Large intestine (tissue), 3 donors: ENCODE results near the gene CATSPERE. TPM values are rescaled to one million over a fixed set of nuclear protein-coding genes. Genes with fewer than 3 reads are reported as not detected.
"Not testable (repeated sequence)": the region's sequence is repeated elsewhere in the genome, so short reads cannot be mapped to it uniquely, and the experiment has no call there.

Experiments used
- DNase-seq, 2 donors: peaks; one replicate each; pipeline versions ENCODE4 v3.0.0 to v3.0.0-alpha.2; 2013
- H3K27ac ChIP-seq: one replicate; pipeline ENCODE4 v1.5.1; 2013; ENCODE audit warnings: low read length
- H3K27me3 ChIP-seq: 2 replicates; pipeline ENCODE4 v1.6.1; 2013; ENCODE audit warnings: low read length; ENCODE audit not compliant: control insufficient read depth, insufficient read depth
- H3K36me3 ChIP-seq: 2 replicates; pipeline ENCODE4 v1.6.1; 2013; ENCODE audit warnings: low read length; ENCODE audit not compliant: control insufficient read depth, insufficient read depth
- H3K4me1 ChIP-seq: one replicate; pipeline ENCODE4 v1.6.1; 2013; ENCODE audit warnings: low read length; ENCODE audit not compliant: control insufficient read depth, insufficient read depth
- H3K4me3 ChIP-seq: one replicate; pipeline ENCODE4 v1.5.1; 2013; ENCODE audit warnings: low read length
- H3K9me3 ChIP-seq: one replicate; pipeline ENCODE4 v1.6.1; 2013; ENCODE audit warnings: mild to moderate bottlenecking, low read depth, low read length, moderate library complexity; ENCODE audit not compliant: control insufficient read depth
- WGBS: methylation state at CpG from one replicate; pipeline ENCODE4 v1.1.5; 2013; ENCODE audit warnings: low lambda C conversion rate; ENCODE audit not compliant: insufficient coverage; 5-methylcytosine and 5-hydroxymethylcytosine counted together
- polyA plus RNA-seq: library from polyadenylated mRNA; unstranded; fragments of 120-200 nt; gene quantifications from one replicate; pipeline ENCODE4 v1.2.1, GENCODE V29; 2013

Gene CATSPERE
- polyA plus RNA-seq, 1 donor = 1.2 TPM

DNA sequence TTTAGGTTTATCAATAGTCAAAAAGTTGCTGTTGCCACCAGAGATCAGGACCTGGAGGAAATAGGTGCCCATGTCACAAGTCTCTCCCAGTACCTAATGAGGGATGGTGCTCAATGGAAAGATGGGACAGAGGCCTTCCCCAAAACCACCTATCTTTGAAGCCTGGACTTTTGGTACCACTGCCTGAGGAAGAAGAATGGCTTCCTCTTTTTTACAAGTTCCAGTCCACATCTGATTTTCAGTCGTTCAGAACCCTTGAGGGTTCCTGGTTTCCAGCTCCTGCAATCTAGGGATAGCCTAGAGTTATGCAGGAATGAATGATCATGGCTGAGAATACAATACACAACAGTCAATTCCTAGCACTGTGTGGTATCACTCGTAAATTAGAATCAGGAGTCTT is 5.7 kb downstream of the CATSPERE start:
- H3K36me3 ChIP-seq = no peaks in the 10 kb centered on the region
- no peaks in the 10 kb centered on the region for H3K9me3 ChIP-seq
- WGBS = 71% methylated on average over 1 of the region's 2 CpGs
- peaks cover 2% of the 10 kb centered on the region for H3K4me1 ChIP-seq
- no peaks in the 10 kb centered on the region for H3K27me3 ChIP-seq
- no peak for DNase-seq
- H3K4me3 ChIP-seq = no peak overlapping the region
- no peak overlapping the region for H3K27ac ChIP-seq

GRCh38 chr1:244473059-244473605 is 12.1 kb downstream of the CATSPERE start:
- no peaks in the 10 kb centered on the region for H3K36me3 ChIP-seq
- no peaks in the 10 kb centered on the region for H3K9me3 ChIP-seq
- H3K27me3 ChIP-seq = no peaks in the 10 kb centered on the region
- no peak overlapping the region for H3K27ac ChIP-seq
- 92% methylated on average over 2 of the region's 6 CpGs for WGBS
- no peak for DNase-seq
- H3K4me1 ChIP-seq = no peaks in the 10 kb centered on the region
- no peak overlapping the region for H3K4me3 ChIP-seq

DNA sequence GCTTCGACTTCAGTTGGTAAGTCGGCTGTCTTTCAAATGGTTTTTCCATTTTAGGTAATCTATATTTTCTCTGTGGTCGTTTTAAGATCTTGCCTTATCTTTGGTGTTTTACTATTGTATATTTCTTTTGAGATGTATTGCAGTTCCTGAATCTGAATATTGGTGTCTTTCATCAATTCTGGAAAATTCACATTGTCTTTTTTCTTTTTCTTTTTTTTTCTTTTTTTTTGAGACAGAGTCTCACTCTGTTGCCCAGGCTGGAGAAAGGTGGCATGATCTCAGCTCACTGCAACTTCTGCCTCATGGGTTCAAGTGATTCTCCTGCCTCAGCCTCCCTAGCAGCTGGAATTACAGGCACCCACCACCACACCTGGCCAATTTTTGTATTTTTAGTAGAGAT is 23.9 kb downstream of the CATSPERE start:
- H3K27ac ChIP-seq, H3K9me3 ChIP-seq, H3K27me3 ChIP-seq, H3K4me1 ChIP-seq, H3K4me3 ChIP-seq, DNase-seq, H3K36me3 ChIP-seq: not testable (repeated sequence)
- WGBS = 81% methylated on average over 3 of the region's 3 CpGs

- DNase-seq = no peak
- Histone ChIP-seq H3K4me3 (no peak overlapping the region), H3K27me3 (no peaks in the 10 kb centered on the region), H3K36me3 (no peaks in the 10 kb centered on the region), H3K27ac (no peak overlapping the region), H3K9me3 (no peaks in the 10 kb centered on the region), H3K4me1 (no peaks in the 10 kb centered on the region)
- 100% methylated on average over 2 of the region's 2 CpGs for WGBS
Measured at GRCh38 chr1:244494653-244495052, 33.6 kb downstream of the CATSPERE start.

DNA sequence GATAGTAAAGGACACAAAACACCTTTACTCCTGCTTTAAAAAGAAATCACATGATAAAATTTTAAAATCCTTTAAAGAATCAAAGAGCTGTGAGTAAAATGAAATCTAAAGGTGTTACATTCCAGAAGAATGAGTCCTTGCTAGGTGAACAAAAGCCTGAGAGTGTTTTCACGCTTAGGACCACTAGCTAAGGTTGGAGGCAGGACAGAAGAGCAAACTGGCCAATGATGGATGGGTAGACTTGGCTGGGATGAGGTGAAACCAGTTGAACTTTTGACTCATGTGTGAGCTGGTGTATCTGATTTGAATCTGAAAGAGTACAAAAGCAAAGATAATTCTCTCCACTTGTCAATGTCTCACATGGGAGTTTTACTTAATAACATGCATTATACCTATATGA is 35.1 kb downstream of the CATSPERE start:
- no peaks in the 10 kb centered on the region for H3K9me3 ChIP-seq
- no peaks in the 10 kb centered on the region for H3K4me1 ChIP-seq
- H3K36me3 ChIP-seq = no peaks in the 10 kb centered on the region
- no peaks in the 10 kb centered on the region for H3K27me3 ChIP-seq
- no peak for DNase-seq
- no peak overlapping the region for H3K27ac ChIP-seq
- 50% methylated on average over 1 of the region's 1 CpG for WGBS
- no peak overlapping the region for H3K4me3 ChIP-seq

- no peak for DNase-seq
- H3K4me1 ChIP-seq = no peaks in the 10 kb centered on the region
- WGBS = 100% methylated on average over 1 of the region's 1 CpG
- H3K27ac ChIP-seq = no peak overlapping the region
- H3K36me3 ChIP-seq = no peaks in the 10 kb centered on the region
- no peaks in the 10 kb centered on the region for H3K27me3 ChIP-seq
- H3K9me3 ChIP-seq = no peaks in the 10 kb centered on the region
- no peak overlapping the region for H3K4me3 ChIP-seq
Measured at GRCh38 chr1:244497805-244498204, 36.7 kb downstream of the CATSPERE start.

DNA sequence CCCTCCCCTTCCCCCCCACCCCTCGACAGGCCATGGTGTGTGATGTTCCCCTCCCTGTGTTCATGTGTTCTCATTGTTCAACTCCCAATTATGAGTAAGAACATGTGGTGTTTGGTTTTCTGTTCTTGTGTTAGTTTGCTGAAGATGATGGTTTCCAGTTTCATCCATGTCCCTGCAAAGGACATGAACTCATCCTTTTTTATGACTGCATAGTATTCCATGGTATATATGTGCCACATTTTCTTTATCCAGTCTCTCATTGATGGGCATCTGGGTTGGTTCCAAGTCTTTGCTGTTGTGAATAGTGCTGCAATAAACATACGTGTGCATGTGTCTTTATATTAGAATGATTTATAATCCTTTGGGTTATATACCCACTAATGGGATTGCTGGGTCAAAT is 38.4 kb downstream of the CATSPERE start:
- H3K27me3 ChIP-seq, H3K9me3 ChIP-seq, H3K36me3 ChIP-seq, H3K4me3 ChIP-seq, H3K27ac ChIP-seq, H3K4me1 ChIP-seq, DNase-seq: not testable (repeated sequence)
- WGBS = no CpG with 5 or more reads among the region's 2 CpGs

DNA sequence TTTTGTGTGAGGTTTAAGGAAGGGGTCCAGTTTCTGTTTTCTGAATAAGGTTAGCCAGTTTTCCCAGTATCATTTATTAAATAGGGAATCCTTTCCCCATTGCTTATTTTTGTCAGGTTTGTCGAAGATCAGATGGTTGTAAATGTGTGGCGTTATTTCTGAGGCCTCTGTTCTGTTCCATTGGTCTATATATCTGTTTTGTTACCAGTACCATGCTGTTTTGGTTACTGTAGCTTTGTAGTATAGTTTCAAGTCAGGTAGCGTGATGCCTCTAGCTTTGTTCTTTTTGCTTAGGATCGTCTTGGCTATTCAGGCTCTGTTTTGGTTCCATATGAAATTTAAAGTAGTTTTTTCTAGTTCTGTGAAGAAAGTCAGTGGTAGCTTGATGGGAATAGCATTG is 39.4 kb downstream of the CATSPERE start:
- H3K9me3 ChIP-seq, H3K4me1 ChIP-seq, H3K27ac ChIP-seq, H3K36me3 ChIP-seq, DNase-seq, H3K4me3 ChIP-seq, H3K27me3 ChIP-seq: not testable (repeated sequence)
- WGBS = 100% methylated on average over 2 of the region's 4 CpGs

GRCh38 chr1:244502630-244503029 is 41.6 kb downstream of the CATSPERE start:
- H3K4me1 ChIP-seq = no peaks in the 10 kb centered on the region
- H3K27me3 ChIP-seq = no peaks in the 10 kb centered on the region
- no peak overlapping the region for H3K4me3 ChIP-seq
- DNase-seq = no peak
- H3K27ac ChIP-seq = no peak overlapping the region
- no peaks in the 10 kb centered on the region for H3K36me3 ChIP-seq
- no CpG with 5 or more reads among the region's 3 CpGs for WGBS
- H3K9me3 ChIP-seq = no peaks in the 10 kb centered on the region

GRCh38 chr1:244513493-244513892 is 52.4 kb downstream of the CATSPERE start:
- Histone ChIP-seq H3K9me3 (peaks cover 4% of the 10 kb centered on the region), H3K27me3 (no peaks in the 10 kb centered on the region), H3K36me3 (no peaks in the 10 kb centered on the region), H3K4me3 (no peak overlapping the region), H3K27ac (no peak overlapping the region), H3K4me1 (no peaks in the 10 kb centered on the region)
- no CpG with 5 or more reads among the region's 5 CpGs for WGBS
- DNase-seq = no peak

DNA sequence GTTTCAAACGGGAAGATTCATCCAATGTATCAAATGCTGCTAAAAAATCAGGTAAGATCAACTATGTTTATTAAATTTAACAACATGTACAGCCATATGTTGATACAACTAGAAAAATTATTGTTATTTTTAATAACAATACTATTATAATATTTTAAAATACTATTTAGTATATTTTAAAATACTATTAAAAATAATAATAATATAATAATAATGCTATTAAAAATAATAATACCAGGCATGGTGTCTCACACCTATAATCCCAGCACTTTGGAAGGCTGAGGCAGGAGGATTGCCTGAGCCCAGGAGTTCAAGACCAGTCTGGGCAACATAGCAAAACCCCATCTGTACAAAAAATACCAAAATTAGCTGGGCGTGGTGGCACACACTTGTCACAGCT is 54.6 kb downstream of the CATSPERE start:
- no peaks in the 10 kb centered on the region for H3K27me3 ChIP-seq
- WGBS = 57% methylated on average over 1 of the region's 2 CpGs
- no peaks in the 10 kb centered on the region for H3K4me1 ChIP-seq
- H3K36me3 ChIP-seq = no peaks in the 10 kb centered on the region
- DNase-seq = no peak
- no peak overlapping the region for H3K4me3 ChIP-seq
- no peak overlapping the region for H3K27ac ChIP-seq
- H3K9me3 ChIP-seq = peaks cover 4% of the 10 kb centered on the region
